Neural cell (in vitro differentiated cells): ENCODE measurements around the gene NFIB. TPM values are rescaled to one million over a fixed set of nuclear protein-coding genes. Genes with fewer than 3 reads are reported as not detected.

Source experiments
- H2AFZ ChIP-seq: fragments of 200-600, 300-800 bp; sonication (generic), shearing (Covaris generic); 2 replicates; pipeline ENCODE4 v1.6.0; 2014; ENCODE audit warnings: low read depth, mild to moderate bottlenecking, antibody characterized with exemption, low read length, moderate library complexity
- H3F3A ChIP-seq: fragments of 200-600 bp; shearing (Covaris generic); 2 replicates; pipeline ENCODE4 v1.6.1; 2016; ENCODE audit warnings: mild to moderate bottlenecking, moderate library complexity, mixed read lengths, antibody characterized with exemption, low read length; ENCODE audit not compliant: insufficient read depth, poor library complexity, severe bottlenecking
- H3K27ac ChIP-seq: fragments of 200-600, 300-800 bp; sonication (generic), shearing (Covaris generic); 2 replicates; pipeline ENCODE4 v1.5.1; 2014; ENCODE audit warnings: mild to moderate bottlenecking, low read length, moderate library complexity
- H3K27me3 ChIP-seq: fragments of 300-800, 200-600 bp; sonication (generic), shearing (Covaris generic); 2 replicates; pipeline ENCODE4 v1.6.0; 2014; ENCODE audit warnings: mild to moderate bottlenecking, low read depth, low read length, moderate library complexity; ENCODE audit not compliant: insufficient read depth
- H3K36me3 ChIP-seq: fragments of 300-800, 200-600 bp; sonication (generic), shearing (Covaris generic); 2 replicates; pipeline ENCODE4 v1.5.1; 2014; ENCODE audit warnings: mild to moderate bottlenecking, antibody characterized with exemption, low read length, moderate library complexity; ENCODE audit not compliant: insufficient read depth
- H3K4me2 ChIP-seq: fragments of 300-800, 200-600 bp; sonication (generic), shearing (Covaris generic); 2 replicates; pipeline ENCODE4 v1.6.0; 2014; ENCODE audit warnings: mild to moderate bottlenecking, low read length
- H3K4me3 ChIP-seq: fragments of 300-800, 200-600 bp; sonication (generic), shearing (Covaris generic); 2 replicates; pipeline ENCODE4 v1.5.1; 2014; ENCODE audit warnings: mild to moderate bottlenecking, low read length, moderate library complexity
- H3K79me2 ChIP-seq: fragments of 200-600 bp; shearing (Covaris generic); replicated peaks from 2 replicates; pipeline ENCODE4 v1.6.0; 2014; ENCODE audit warnings: mild to moderate bottlenecking, low read length, moderate library complexity; ENCODE audit not compliant: insufficient read depth
- H3K9ac ChIP-seq: fragments of 300-800, 200-600 bp; sonication (generic), shearing (Covaris generic); 2 replicates; pipeline ENCODE4 v1.6.1; 2016; ENCODE audit warnings: mild to moderate bottlenecking, low read length, mixed read lengths
- H3K9me2 ChIP-seq: fragments of 200-600 bp; shearing (Covaris generic); 2 replicates; pipeline ENCODE4 v1.6.1; 2016; ENCODE audit warnings: mild to moderate bottlenecking, low read length, mixed read lengths; ENCODE audit not compliant: insufficient read depth
- H3K9me3 ChIP-seq: fragments of 200-600, 300-800 bp; sonication (generic), shearing (Covaris generic); 2 replicates; pipeline ENCODE4 v1.6.1; 2016; ENCODE audit warnings: mild to moderate bottlenecking, mixed run types, low read length, moderate library complexity, mixed read lengths
- H4K20me1 ChIP-seq: fragments of 200-600 bp; shearing (Covaris generic); 2 replicates; pipeline ENCODE4 v1.6.1; 2016; ENCODE audit warnings: mild to moderate bottlenecking, mixed run types; ENCODE audit not compliant: insufficient read depth
- CTCF ChIP-seq: fragments of 450-650 bp; IDR thresholded peaks from 2 replicates; pipeline ENCODE4 v1.5.1; 2014; ENCODE audit warnings: antibody characterized with exemption, mild to moderate bottlenecking, moderate library complexity; ENCODE audit not compliant: poor library complexity, severe bottlenecking
- EP300 ChIP-seq: fragments of 450-650 bp; conservative IDR thresholded peaks from 2 replicates; pipeline ENCODE4 v1.6.1; 2014; ENCODE audit warnings: antibody characterized with exemption, mild to moderate bottlenecking, moderate library complexity; ENCODE audit not compliant: poor library complexity, severe bottlenecking
- EZH2 ChIP-seq: fragments of 200-600, 300-800 bp; shearing (Covaris generic), sonication (generic); IDR thresholded peaks from 2 replicates; pipeline ENCODE4 v1.6.1; 2014; ENCODE audit warnings: antibody characterized with exemption, low read length, borderline replicate concordance, mild to moderate bottlenecking; ENCODE audit not compliant: insufficient read depth, poor library complexity, severe bottlenecking
- MXI1 ChIP-seq: fragments of 450-650 bp; conservative IDR thresholded peaks from 2 replicates; pipeline ENCODE4 v1.6.1; 2014; ENCODE audit warnings: antibody characterized with exemption, mild to moderate bottlenecking; ENCODE audit not compliant: poor library complexity, severe bottlenecking
- POLR2AphosphoS5 ChIP-seq: IDR thresholded peaks from 2 replicates; pipeline ENCODE4 v1.6.1; 2012
- RAD21 ChIP-seq: fragments of 450-650 bp; conservative IDR thresholded peaks from 2 replicates; pipeline ENCODE4 v1.6.1; 2014; ENCODE audit warnings: antibody characterized with exemption, mild to moderate bottlenecking, moderate library complexity
- SMC3 ChIP-seq: fragments of 450-650 bp; conservative IDR thresholded peaks from 2 replicates; pipeline ENCODE4 v1.6.1; 2014; ENCODE audit warnings: antibody characterized with exemption, mild to moderate bottlenecking, moderate library complexity; ENCODE audit not compliant: poor library complexity
- TAF1 ChIP-seq: IDR thresholded peaks from 2 replicates; pipeline ENCODE4 v1.6.1; 2012; ENCODE audit warnings: low read depth
- polyA plus RNA-seq: library from polyadenylated mRNA; depleted of rRNA; stranded (reverse); fragments of >200 nt; gene quantifications from 2 replicates; pipeline ENCODE4 v1.2.3, GENCODE V29; 2014
- TF ChIP-seq, protein P1 (sequence below): IDR thresholded peaks from 2 replicates; pipeline ENCODE4 v1.6.1; 2012; ENCODE audit warnings: borderline replicate concordance

The NFIB gene
- polyA plus RNA-seq, 1 donor from 2014 or later: 0.73 TPM

GRCh38 chr9:14095277-14095676 is 218.7 kb downstream of the NFIB start:
- Histone ChIP-seq H3K27me3 (no peaks in the 10 kb centered on the region), H3K9ac (no peak overlapping the region), H3F3A (no peaks in the 10 kb centered on the region), H3K36me3 (no peaks in the 10 kb centered on the region), H4K20me1 (no peaks in the 10 kb centered on the region), H2AFZ (no peak overlapping the region), H3K9me2 (no peaks in the 10 kb centered on the region), H3K4me3 (no peak overlapping the region), H3K4me2 (no peak overlapping the region), H3K27ac (no peak overlapping the region), H3K79me2 (no peaks in the 10 kb centered on the region), H3K9me3 (no peaks in the 10 kb centered on the region)
- TF ChIP-seq MXI1: no peak
- TF ChIP-seq SMC3: no peak

DNA sequence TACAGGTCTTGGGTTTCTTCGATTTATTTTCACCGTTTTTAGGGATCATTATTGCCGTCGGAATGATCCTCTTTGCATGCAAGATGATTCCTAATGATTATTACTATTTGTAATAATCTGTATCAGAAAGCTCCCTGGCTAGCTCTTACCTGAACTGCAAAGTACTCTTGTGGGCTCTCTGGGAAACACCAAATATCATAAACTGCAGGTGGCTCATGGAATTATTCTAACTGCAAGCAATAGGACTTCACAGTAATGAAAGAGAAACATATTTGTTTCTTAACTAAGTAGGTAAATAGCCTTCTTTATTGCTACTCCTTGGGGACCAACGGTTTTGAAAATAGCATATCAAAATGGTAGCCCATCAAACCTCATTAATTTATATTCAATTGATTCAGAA is 219.4 kb downstream of the NFIB start:
- Histone ChIP-seq H3F3A (no peaks in the 10 kb centered on the region), H3K9ac (no peak overlapping the region), H3K36me3 (no peaks in the 10 kb centered on the region), H3K4me3 (no peak overlapping the region), H3K9me3 (no peaks in the 10 kb centered on the region), H3K79me2 (no peaks in the 10 kb centered on the region), H3K9me2 (no peaks in the 10 kb centered on the region), H2AFZ (no peak overlapping the region), H3K27me3 (no peaks in the 10 kb centered on the region), H3K27ac (no peak overlapping the region), H3K4me2 (no peak overlapping the region), H4K20me1 (no peaks in the 10 kb centered on the region)
- no peak for TF ChIP-seq SMC3
- no peak for TF ChIP-seq CTCF
- no peak for TF ChIP-seq MXI1
- TF ChIP-seq RAD21: no peak
- TF ChIP-seq, protein P1, sequence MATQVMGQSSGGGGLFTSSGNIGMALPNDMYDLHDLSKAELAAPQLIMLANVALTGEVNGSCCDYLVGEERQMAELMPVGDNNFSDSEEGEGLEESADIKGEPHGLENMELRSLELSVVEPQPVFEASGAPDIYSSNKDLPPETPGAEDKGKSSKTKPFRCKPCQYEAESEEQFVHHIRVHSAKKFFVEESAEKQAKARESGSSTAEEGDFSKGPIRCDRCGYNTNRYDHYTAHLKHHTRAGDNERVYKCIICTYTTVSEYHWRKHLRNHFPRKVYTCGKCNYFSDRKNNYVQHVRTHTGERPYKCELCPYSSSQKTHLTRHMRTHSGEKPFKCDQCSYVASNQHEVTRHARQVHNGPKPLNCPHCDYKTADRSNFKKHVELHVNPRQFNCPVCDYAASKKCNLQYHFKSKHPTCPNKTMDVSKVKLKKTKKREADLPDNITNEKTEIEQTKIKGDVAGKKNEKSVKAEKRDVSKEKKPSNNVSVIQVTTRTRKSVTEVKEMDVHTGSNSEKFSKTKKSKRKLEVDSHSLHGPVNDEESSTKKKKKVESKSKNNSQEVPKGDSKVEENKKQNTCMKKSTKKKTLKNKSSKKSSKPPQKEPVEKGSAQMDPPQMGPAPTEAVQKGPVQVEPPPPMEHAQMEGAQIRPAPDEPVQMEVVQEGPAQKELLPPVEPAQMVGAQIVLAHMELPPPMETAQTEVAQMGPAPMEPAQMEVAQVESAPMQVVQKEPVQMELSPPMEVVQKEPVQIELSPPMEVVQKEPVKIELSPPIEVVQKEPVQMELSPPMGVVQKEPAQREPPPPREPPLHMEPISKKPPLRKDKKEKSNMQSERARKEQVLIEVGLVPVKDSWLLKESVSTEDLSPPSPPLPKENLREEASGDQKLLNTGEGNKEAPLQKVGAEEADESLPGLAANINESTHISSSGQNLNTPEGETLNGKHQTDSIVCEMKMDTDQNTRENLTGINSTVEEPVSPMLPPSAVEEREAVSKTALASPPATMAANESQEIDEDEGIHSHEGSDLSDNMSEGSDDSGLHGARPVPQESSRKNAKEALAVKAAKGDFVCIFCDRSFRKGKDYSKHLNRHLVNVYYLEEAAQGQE: no peak
- no peak for TF ChIP-seq POLR2AphosphoS5
- TF ChIP-seq EZH2: no peak
- TF ChIP-seq TAF1: no peak
- no peak for TF ChIP-seq EP300

- no peaks in the 10 kb centered on the region for H3K9me3 ChIP-seq
- H3K27me3 ChIP-seq: no peaks in the 10 kb centered on the region
- no peak overlapping the region for H2AFZ ChIP-seq
- H3K36me3 ChIP-seq: no peaks in the 10 kb centered on the region
- H3K9me2 ChIP-seq: no peaks in the 10 kb centered on the region
- TF ChIP-seq RAD21 (no peak), CTCF (no peak), MXI1 (no peak), EP300 (no peak), TAF1 (no peak), EZH2 (no peak), SMC3 (no peak), POLR2AphosphoS5 (no peak)
- TF ChIP-seq, protein P1: no peak
- no peak overlapping the region for H3K27ac ChIP-seq
- no peak overlapping the region for H3K4me2 ChIP-seq
- no peak overlapping the region for H3K4me3 ChIP-seq
- no peak overlapping the region for H3K9ac ChIP-seq
- H4K20me1 ChIP-seq: no peaks in the 10 kb centered on the region
- no peaks in the 10 kb centered on the region for H3F3A ChIP-seq
- H3K79me2 ChIP-seq: no peaks in the 10 kb centered on the region
Observed at GRCh38 chr9:14092344-14092743, 221.6 kb downstream of the NFIB start.
